HepG2 (cell line): Measurements from ENCODE around the gene F2RL3. TPM values are rescaled to one million over a fixed set of nuclear protein-coding genes. Genes with fewer than 3 reads are reported as not detected.
A peak's percentile ranks its signal among the peaks of the same experiment; 100 is the strongest.

ENCODE experiments used
- ARID4A ChIP-seq: sonication (generic); formaldehyde crosslinking; IDR thresholded peaks from 2 replicates; pipeline ENCODE4 v1.5.0; 2020; ENCODE audit warnings: mild to moderate bottlenecking, missing genetic modification reagents, borderline replicate concordance
- ATF7 ChIP-seq, 2 experiments: fragments of 450-650 bp in 1 of 2; sonication (generic) in 1 of 2; formaldehyde crosslinking in 1 of 2; IDR thresholded peaks; 2 replicates each; pipeline versions ENCODE4 v1.4.0 to v1.6.1; 2016 to 2020; ENCODE audit warnings: antibody characterized with exemption in 1 of 2, mild to moderate bottlenecking in 1 of 2, missing genetic modification reagents in 1 of 2
- CEBPB ChIP-seq: IDR thresholded peaks from 2 replicates; pipeline ENCODE4 v1.6.1; 2011; ENCODE audit warnings: low read depth, low read length, improper control_type of control experiment, borderline replicate concordance
- HNF4A ChIP-seq: sonication (generic); formaldehyde crosslinking; IDR thresholded peaks from 2 replicates; pipeline ENCODE4 v1.4.0; 2020; ENCODE audit warnings: missing genetic modification reagents
- PAXIP1 ChIP-seq: sonication (generic); formaldehyde crosslinking; conservative IDR thresholded peaks from 2 replicates; pipeline ENCODE4 v1.4.0; 2020; ENCODE audit warnings: mild to moderate bottlenecking, missing genetic modification reagents, moderate library complexity
- POLR2G ChIP-seq: fragments of 200-400 bp; formaldehyde crosslinking; IDR thresholded peaks from 2 replicates; pipeline ENCODE4 v1.6.1; 2018; ENCODE audit warnings: mild to moderate bottlenecking, low read depth, low read length, moderate library complexity
- RFXAP ChIP-seq: sonication (generic); formaldehyde crosslinking; IDR thresholded peaks from 2 replicates; pipeline ENCODE4 v1.4.0; 2020; ENCODE audit warnings: missing genetic modification reagents, borderline replicate concordance
- ZBTB14 ChIP-seq: sonication (generic); formaldehyde crosslinking; IDR thresholded peaks from 2 replicates; pipeline ENCODE4 v1.4.0; 2020; ENCODE audit warnings: missing genetic modification reagents
- ZNF10 ChIP-seq: sonication (generic); formaldehyde crosslinking; IDR thresholded peaks from 2 replicates; pipeline ENCODE4 v1.4.0; 2020; ENCODE audit warnings: mild to moderate bottlenecking, low read depth, missing genetic modification reagents, borderline replicate concordance
- ZNF362 ChIP-seq: sonication (generic); formaldehyde crosslinking; IDR thresholded peaks from 2 replicates; pipeline ENCODE4 v1.4.0; 2020; ENCODE audit warnings: missing genetic modification reagents, mild to moderate bottlenecking, borderline replicate concordance
- ZNF460 ChIP-seq: sonication (generic); formaldehyde crosslinking; IDR thresholded peaks from 2 replicates; pipeline ENCODE4 v1.5.1; 2020; ENCODE audit warnings: missing genetic modification reagents, mild to moderate bottlenecking, borderline replicate concordance
- ZNF556 ChIP-seq: sonication (generic); formaldehyde crosslinking; IDR thresholded peaks from 2 replicates; pipeline ENCODE4 v1.4.0; 2020; ENCODE audit warnings: mild to moderate bottlenecking, missing genetic modification reagents, borderline replicate concordance
- ZNF777 ChIP-seq: sonication (generic); formaldehyde crosslinking; IDR thresholded peaks from 2 replicates; pipeline ENCODE4 v1.4.0; 2020; ENCODE audit warnings: missing genetic modification reagents
- ZNF800 ChIP-seq: sonication (generic); formaldehyde crosslinking; IDR thresholded peaks from 2 replicates; pipeline ENCODE4 v1.4.0; 2020; ENCODE audit warnings: missing genetic modification reagents
- polyA plus RNA-seq, 8 experiments: library from polyadenylated mRNA; depleted of rRNA in 3 of 8; stranded (reverse) in 7 of 8; unstranded in 1 of 8; fragments of >200 nt; fragmentation: Illumina TruSeq in 4 of 8; extraction: Trizol in 4 of 8; gene quantifications; 2 replicates each; pipeline versions ENCODE4 v1.2.1 to v1.2.3, GENCODE V29; 2011 to 2016; ENCODE audit warnings: low read depth in 4 of 8, missing spikeins in 1 of 8, mixed read lengths in 1 of 8; ENCODE audit not compliant: insufficient read depth in 1 of 8
- total RNA-seq, 5 experiments: library from RNA; depleted of rRNA; stranded (reverse); fragments of >200 nt; fragmentation: Illumina TruSeq; extraction: Trizol; gene quantifications; 2 replicates each; pipeline ENCODE4 v1.2.3, GENCODE V29; 2016; ENCODE audit warnings: low read depth in 1 of 5

The F2RL3 gene
- total and polyA plus RNA-seq, 2 of the 13 experiments (the other 11 are each of a cell fraction or from before 2014, with no cell fraction given) = not detected

GRCh38 chr19:16886305-16886880 is 2.4 kb upstream of the F2RL3 start (continued):
- TF ChIP-seq ATF7 (IDR thresholded peaks at IDR 0.05) (peak; percentile 64; the same call in 1 of the 2 replicates), ATF7 (CRISPR knock-in tag; IDR thresholded peaks at IDR 0.05) (peak; percentile 40; the same call in 1 of the 2 replicates), POLR2G (0 out of 2 replicates have a peak, but pooled peaks have one; percentile 25), ZNF777 (0 out of 2 replicates have a peak, but pooled peaks have one; percentile 50), ZBTB14 (CRISPR knock-in tag) (no peak), HNF4A (peak; percentile 28; the same call in 1 of the 2 replicates), ZNF556 (0 out of 2 replicates have a peak, but pooled peaks have one; percentile 25), PAXIP1 (CRISPR knock-in tag) (0 out of 2 replicates have a peak, but pooled peaks have one; percentile 17), CEBPB (peak; percentile 89), ZNF800 (CRISPR knock-in tag) (0 out of 2 replicates have a peak, but pooled peaks have one; percentile 16), ZNF10 (CRISPR knock-in tag) (no peak), ZNF460 (CRISPR knock-in tag) (peak; percentile 78; the same call in 1 of the 2 replicates), RFXAP (CRISPR knock-in tag) (0 out of 2 replicates have a peak, but pooled peaks have one; percentile 37), ARID4A (CRISPR knock-in tag) (peak; percentile 27; the same call in 1 of the 2 replicates), ZNF362 (CRISPR knock-in tag) (peak; percentile 92)
